KMS-11 (cell line): Measurements from ENCODE around the gene CRAT.

Source experiments
- H2AFZ ChIP-seq: fragments of 200-600 bp; sonication (generic); 2 replicates; pipeline ENCODE4 v1.6.1; 2016; ENCODE audit warnings: antibody characterized with exemption, mixed run types, low read depth
- H3K27ac ChIP-seq: fragments of 200-600 bp; sonication (generic); 2 replicates; pipeline ENCODE4 v1.6.1; 2016; ENCODE audit warnings: mild to moderate bottlenecking, mixed run types
- H3K27me3 ChIP-seq: fragments of 200-600 bp; sonication (generic); 2 replicates; pipeline ENCODE4 v1.6.1; 2017; ENCODE audit warnings: mild to moderate bottlenecking, low read depth, mixed run types, moderate library complexity; ENCODE audit not compliant: insufficient read depth
- H3K36me3 ChIP-seq: fragments of 200-600 bp; sonication (generic); 2 replicates; pipeline ENCODE4 v1.6.1; 2017; ENCODE audit warnings: mild to moderate bottlenecking, mixed run types; ENCODE audit not compliant: insufficient read depth
- H3K4me1 ChIP-seq: fragments of 200-600 bp; sonication (generic); 2 replicates; pipeline ENCODE4 v1.6.1; 2016; ENCODE audit warnings: mild to moderate bottlenecking, low read depth, mixed run types; ENCODE audit not compliant: poor library complexity, severe bottlenecking
- H3K4me2 ChIP-seq: fragments of 200-600 bp; sonication (generic); 2 replicates; pipeline ENCODE4 v1.7.0; 2016; ENCODE audit warnings: mild to moderate bottlenecking, mixed run types
- H3K4me3 ChIP-seq: fragments of 200-600 bp; sonication (generic); IDR thresholded peaks from 2 replicates; pipeline ENCODE4 v1.6.1; 2017; ENCODE audit warnings: low read depth, low read length, mixed read lengths; ENCODE audit not compliant: insufficient read depth
- H3K79me2 ChIP-seq: fragments of 200-600 bp; sonication (generic); 2 replicates; pipeline ENCODE4 v1.6.1; 2016; ENCODE audit warnings: low read depth, mixed run types; ENCODE audit not compliant: insufficient read depth
- H3K9ac ChIP-seq: fragments of 200-600 bp; sonication (generic); 2 replicates; pipeline ENCODE4 v1.6.1; 2016; ENCODE audit warnings: mild to moderate bottlenecking, mixed run types
- H4K20me1 ChIP-seq: fragments of 200-600 bp; sonication (generic); 2 replicates; pipeline ENCODE4 v1.6.1; 2016; ENCODE audit warnings: mild to moderate bottlenecking, mixed run types; ENCODE audit not compliant: insufficient read depth
- CTCF ChIP-seq: fragments of 200-600 bp; sonication (generic); conservative IDR thresholded peaks from 2 replicates; pipeline ENCODE4 v1.6.1; 2017; ENCODE audit warnings: low read depth, mild to moderate bottlenecking, antibody characterized with exemption, low read length, moderate library complexity, mixed read lengths

The CRAT gene

GRCh38 chr9:129102095-129102525 is 8.5 kb downstream of the CRAT start:
- Histone ChIP-seq H3K79me2 (no peaks in the 10 kb centered on the region), H3K36me3 (no peaks in the 10 kb centered on the region), H3K27ac (no peak overlapping the region), H3K9ac (no peak overlapping the region), H4K20me1 (no peaks in the 10 kb centered on the region), H3K4me1 (no peaks in the 10 kb centered on the region), H3K27me3 (no peaks in the 10 kb centered on the region), H3K4me3 (no peak overlapping the region), H2AFZ (no peak overlapping the region), H3K4me2 (no peak overlapping the region)
- TF ChIP-seq CTCF: no peak

GRCh38 chr9:129101279-129101678 is 9.3 kb downstream of the CRAT start:
- H3K9ac ChIP-seq: no peak overlapping the region
- TF ChIP-seq CTCF: no peak
- H3K36me3 ChIP-seq: no peaks in the 10 kb centered on the region
- no peaks in the 10 kb centered on the region for H3K4me1 ChIP-seq
- no peak overlapping the region for H2AFZ ChIP-seq
- H3K27me3 ChIP-seq: no peaks in the 10 kb centered on the region
- no peaks in the 10 kb centered on the region for H3K79me2 ChIP-seq
- H3K4me3 ChIP-seq: no peak overlapping the region
- H3K27ac ChIP-seq: no peak overlapping the region
- H3K4me2 ChIP-seq: no peak overlapping the region
- H4K20me1 ChIP-seq: no peaks in the 10 kb centered on the region

- no peaks in the 10 kb centered on the region for H3K36me3 ChIP-seq
- no peak for TF ChIP-seq CTCF
- H3K4me3 ChIP-seq: no peak overlapping the region
- no peak overlapping the region for H3K9ac ChIP-seq
- no peak overlapping the region for H3K27ac ChIP-seq
- H4K20me1 ChIP-seq: no peaks in the 10 kb centered on the region
- H3K79me2 ChIP-seq: no peaks in the 10 kb centered on the region
- no peak overlapping the region for H2AFZ ChIP-seq
- H3K4me2 ChIP-seq: no peak overlapping the region
- no peaks in the 10 kb centered on the region for H3K4me1 ChIP-seq
- H3K27me3 ChIP-seq: no peaks in the 10 kb centered on the region
Observed at GRCh38 chr9:129100383-129101169, 10.0 kb downstream of the CRAT start.

GRCh38 chr9:129098328-129098727 is 12.3 kb downstream of the CRAT start:
- Histone ChIP-seq H3K27ac (no peak overlapping the region), H3K4me1 (no peaks in the 10 kb centered on the region), H3K9ac (no peak overlapping the region), H2AFZ (no peak overlapping the region), H3K36me3 (no peaks in the 10 kb centered on the region), H3K27me3 (no peaks in the 10 kb centered on the region), H4K20me1 (no peaks in the 10 kb centered on the region), H3K4me3 (no peak overlapping the region), H3K79me2 (no peaks in the 10 kb centered on the region), H3K4me2 (no peak overlapping the region)
- no peak for TF ChIP-seq CTCF
